GM19240 (cell line): ENCODE results near the gene NHLH2.

ENCODE experiments used
- DNase-seq: peaks from one replicate; pipeline ENCODE4 v3.0.0; 2011; ENCODE audit warnings: low spot score; ENCODE audit not compliant: insufficient read length

Gene NHLH2

GRCh38 chr1:115838431-115839028, 2.4 kb downstream of the NHLH2 start:
- DNase-seq = no peak

GRCh38 chr1:115837740-115838421, 3.0 kb downstream of the NHLH2 start:
- DNase-seq = no peak

DNA sequence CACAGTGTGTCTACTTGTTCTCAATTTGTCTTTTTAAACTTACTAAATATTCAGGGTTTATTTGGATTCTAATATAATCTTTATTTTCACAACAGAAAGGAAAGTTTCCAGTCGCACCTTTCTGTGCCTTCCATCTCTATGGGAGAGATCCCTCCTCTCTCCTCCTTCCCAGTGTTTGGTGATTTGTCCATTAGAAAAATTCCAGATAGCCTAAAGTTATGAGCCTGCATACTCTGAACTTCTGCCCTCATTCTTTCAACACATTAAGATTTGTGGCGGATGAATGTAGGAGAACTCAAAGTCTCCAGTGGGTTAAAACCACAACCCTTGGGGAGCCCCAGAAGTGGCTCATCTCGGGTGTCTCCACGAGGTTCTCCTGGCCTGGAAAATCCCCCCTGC, 3.6 kb downstream of the NHLH2 start:
- no peak for DNase-seq

DNA sequence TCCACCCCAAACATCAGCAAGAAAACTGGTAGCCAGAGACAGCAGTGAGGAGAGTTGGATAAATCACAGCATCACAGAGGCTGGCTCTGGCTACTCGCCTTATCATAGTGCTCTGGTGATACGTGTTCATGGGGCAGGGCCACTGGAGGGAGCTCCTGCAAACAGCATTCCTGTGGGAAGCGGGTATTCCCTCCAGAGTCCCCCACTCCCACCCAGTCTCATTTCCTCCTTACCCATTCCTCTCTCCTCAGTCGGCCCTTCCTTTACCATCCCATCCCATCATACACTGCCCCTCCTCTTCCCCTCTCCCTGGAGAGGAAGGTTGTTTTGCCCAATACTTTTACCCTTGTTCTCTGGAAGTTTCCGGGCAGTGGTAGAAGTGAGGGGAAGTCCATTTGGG, 7.1 kb downstream of the NHLH2 start:
- DNase-seq = no peak

DNA sequence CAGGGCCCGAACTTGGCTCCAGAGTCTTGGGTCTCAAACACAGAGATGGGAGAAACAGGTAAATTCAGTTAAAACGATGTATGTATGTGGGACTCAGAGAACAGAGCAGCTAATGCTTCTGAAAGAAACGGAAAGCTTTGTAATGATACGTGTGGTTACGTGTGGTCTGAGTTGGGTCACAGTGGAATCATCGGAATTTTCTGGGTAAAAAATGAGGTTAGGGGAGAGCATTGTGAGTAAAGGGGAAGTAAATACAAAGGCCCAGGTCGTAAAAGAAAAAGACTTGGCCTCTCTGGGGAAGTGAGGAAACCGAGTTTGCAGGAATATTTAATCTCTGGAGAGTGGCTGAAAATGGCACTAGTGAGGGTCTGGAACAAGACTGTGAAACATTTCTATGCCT, 8.3 kb downstream of the NHLH2 start:
- no peak for DNase-seq

- DNase-seq = no peak
These were observed 10.0 kb downstream of the NHLH2 start for GRCh38 chr1:115830963-115831362.

DNA sequence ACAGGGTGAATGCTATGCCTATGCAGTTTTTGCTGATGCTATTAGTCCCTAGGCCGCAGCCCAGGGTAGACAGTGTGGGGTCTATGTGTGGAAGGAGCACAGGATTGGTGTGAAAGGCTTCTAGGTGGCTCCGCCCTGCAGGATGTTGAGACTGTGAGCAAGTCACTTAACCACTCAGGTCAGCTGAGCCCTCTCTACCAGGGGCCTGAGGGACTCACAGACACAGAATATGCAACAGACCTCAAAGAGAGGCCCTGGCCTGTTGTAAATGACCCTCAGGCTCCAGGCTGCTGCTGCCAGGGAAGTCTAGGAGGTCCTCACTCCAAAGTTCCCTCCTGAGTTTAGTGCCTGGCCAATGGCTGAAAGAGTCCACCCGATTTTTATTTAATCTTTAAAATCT, 11.0 kb downstream of the NHLH2 start:
- no peak for DNase-seq

DNA sequence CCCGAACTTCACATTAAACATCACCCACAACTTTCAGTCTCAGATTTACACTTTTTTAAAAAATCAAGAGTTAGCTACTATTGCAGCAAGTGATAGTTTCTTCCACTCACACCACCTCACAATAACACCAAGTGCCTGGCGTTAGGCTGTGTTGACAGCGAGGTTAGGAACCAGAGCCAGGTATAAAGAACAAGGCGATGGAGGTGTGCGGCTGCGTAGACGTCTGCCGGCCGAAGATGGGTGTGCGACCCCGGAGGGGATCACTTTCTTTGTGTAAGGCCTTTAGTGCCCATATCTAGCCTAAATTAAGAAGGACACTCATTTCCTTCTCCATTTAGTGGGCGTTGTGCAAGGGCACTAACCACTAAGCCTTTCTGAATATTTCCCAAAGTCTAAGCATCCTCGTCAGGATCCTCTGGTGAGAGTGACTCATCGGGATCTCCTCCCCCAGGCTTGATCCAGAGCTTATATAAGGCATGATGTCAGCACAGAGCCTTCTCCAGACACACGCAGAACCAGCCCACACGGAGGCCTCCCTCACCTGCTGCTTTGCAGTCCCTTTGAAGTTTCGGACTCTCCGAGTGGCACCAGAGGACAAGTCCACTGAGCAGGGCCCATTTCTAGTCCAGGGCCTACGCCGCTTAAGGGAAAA, 11.8 kb downstream of the NHLH2 start:
- no peak for DNase-seq

- no peak for DNase-seq
These were observed 12.6 kb downstream of the NHLH2 start for GRCh38 chr1:115828101-115829022.

GRCh38 chr1:115827452-115828044, 13.4 kb downstream of the NHLH2 start:
- no peak for DNase-seq

GRCh38 chr1:115826628-115827027, 14.3 kb downstream of the NHLH2 start:
- DNase-seq = no peak

DNA sequence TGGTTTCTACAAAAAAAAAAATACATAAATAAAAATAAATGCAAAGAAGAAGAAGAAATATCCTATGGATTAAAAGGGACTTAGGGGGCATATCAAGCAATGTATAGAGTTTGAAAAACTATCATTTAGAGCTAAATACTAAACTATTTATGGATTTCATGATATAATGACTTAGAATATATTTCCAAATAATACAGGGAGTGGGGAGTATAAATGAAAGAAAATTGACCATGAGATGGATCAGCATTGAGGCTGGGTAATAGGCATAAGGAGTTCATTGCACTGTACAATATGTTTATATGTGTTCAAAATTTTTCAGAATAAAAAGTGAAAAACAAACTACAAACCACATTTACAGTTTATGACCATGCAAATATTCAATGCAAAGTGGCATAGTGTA, 18.8 kb downstream of the NHLH2 start:
- no peak for DNase-seq

GRCh38 chr1:115815694-115816093, 25.2 kb downstream of the NHLH2 start:
- DNase-seq = no peak

DNA sequence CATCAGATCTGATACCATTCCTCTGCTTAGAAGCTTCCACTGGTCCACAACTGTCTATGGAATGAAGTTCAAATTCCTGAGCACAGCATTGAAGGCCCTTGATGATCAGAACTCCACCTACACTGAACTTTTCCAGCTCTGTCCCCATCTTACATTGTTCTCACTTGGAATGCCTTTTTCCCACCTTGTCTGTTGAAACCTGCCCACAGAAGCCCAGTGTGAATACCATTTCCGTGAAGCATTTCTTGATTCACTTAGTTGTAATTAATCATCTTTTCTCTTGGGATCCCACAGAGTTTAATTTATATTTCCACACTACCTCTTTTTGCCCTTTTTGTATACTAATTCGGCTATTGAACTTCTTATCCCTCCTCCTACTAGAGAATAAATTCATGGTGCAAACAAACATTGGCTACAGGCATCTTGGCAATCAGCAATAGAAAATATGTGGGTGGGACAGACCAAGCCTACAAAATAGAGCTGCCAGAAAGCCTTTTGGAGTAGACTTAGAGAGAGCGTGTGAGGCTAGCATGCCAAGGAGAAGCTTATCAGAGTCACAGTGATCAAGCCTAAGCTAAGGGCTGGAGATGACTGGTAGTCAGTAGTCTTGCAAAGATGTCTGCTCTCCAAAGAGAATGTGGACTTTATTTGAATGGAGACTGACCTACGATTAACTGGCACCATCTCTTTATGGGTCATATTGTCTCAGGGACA, 26.1 kb downstream of the NHLH2 start:
- DNase-seq = no peak

DNA sequence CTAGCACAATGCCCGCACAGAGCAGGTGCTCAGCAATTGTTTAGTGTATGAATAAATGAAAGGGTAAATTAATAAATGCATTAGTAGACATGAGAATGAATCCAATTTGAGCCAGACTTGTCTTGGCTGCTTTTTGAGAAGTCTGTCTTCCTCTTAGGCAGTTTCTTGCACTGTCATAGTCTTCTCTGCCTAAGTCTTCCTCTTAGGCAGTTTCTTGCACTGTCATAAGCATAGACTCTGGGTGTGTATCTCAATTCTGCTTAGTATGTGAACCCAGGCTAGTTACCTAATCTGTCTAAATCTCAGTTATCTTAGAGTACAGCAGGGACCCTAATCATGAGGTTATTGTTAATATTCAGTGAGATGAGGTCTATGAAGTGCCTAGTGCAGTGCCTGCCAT, 27.2 kb downstream of the NHLH2 start:
- no peak for DNase-seq

DNA sequence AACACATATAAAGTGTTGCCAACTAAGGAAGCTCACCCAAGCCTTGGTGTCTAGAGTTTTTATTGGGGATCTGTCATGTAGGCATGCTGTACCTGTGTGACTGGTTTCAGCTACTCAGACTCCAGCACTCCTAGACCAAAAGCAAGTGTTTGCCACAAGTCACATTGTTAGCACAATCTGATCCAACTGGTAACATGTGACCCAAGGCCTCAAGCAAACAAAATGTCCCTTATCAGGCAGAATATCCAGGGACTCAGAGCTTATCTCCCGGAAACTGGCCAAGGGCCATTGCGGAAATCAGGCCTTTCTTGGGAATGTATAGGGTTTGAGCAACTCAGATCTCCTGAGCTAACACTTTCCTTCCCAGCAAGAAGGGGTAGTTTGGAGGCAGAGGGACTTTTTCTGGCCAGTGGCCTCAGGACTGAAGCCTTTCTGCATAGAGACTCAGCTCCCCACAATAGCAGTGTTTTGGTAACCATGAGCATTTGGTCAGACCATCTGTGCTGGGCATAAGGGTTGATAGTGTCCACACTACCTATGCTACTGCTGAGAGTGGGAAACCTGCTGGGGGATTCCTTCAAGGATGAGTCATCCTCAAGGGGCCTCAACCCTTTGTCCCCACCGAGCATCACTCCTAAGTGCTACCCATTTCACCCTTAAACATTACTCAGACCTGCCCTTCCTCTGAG, 29.6 kb downstream of the NHLH2 start:
- no peak for DNase-seq

DNA sequence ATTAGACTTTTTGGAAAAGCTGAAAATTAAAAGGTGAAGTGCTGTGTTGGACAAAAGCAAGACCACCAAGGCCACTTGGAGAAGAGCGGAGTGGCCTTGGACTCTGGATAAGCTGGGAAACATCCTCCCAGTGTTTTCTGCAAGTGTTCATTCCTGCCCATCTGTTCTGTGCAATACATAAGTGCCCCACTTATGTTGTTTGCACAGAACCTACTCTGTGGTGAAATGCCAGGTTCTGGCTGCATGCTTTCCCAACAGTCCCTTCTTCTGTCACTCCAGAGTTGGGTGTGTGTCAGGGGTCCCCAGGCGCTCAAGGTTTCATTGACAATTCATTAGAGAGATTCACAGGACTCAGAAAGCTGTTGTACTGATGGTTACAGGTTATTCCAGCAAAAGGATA, 30.3 kb downstream of the NHLH2 start:
- DNase-seq = no peak

- DNase-seq = no peak
These were observed 31.1 kb downstream of the NHLH2 start for GRCh38 chr1:115809847-115810246.

GRCh38 chr1:115809076-115809475, 31.9 kb downstream of the NHLH2 start:
- no peak for DNase-seq

DNA sequence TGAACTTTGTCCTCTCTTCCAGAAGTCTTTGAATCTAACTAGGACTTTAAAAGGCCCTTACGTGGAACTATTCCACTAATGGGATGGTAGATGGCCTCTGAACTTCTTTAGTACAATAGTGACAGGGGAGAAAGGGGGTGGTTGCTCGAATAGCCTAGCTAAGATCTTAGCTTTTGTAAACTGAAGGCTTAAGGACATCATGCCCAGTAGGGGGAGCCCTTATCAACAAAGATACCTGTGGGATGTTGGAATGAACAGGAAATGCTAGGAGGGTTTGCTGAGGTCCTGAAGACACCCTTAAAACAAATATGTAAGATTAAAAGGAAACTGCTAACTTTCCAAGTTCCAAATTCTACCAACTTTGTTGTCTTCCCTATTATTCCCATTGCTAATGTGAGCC, 33.2 kb downstream of the NHLH2 start:
- DNase-seq = peak; percentile 26
